Measurements from ENCODE around the gene WDR46. TPM values are rescaled to one million over a fixed set of nuclear protein-coding genes. Genes with fewer than 3 reads are reported as not detected.
"Not testable (repeated sequence)": the region's sequence is repeated elsewhere in the genome, so short reads cannot be mapped to it uniquely, and the experiment has no call there.

WDR46 gene
- total RNA-seq, 1 donor from 2014 or later = 31.1 TPM

DNA sequence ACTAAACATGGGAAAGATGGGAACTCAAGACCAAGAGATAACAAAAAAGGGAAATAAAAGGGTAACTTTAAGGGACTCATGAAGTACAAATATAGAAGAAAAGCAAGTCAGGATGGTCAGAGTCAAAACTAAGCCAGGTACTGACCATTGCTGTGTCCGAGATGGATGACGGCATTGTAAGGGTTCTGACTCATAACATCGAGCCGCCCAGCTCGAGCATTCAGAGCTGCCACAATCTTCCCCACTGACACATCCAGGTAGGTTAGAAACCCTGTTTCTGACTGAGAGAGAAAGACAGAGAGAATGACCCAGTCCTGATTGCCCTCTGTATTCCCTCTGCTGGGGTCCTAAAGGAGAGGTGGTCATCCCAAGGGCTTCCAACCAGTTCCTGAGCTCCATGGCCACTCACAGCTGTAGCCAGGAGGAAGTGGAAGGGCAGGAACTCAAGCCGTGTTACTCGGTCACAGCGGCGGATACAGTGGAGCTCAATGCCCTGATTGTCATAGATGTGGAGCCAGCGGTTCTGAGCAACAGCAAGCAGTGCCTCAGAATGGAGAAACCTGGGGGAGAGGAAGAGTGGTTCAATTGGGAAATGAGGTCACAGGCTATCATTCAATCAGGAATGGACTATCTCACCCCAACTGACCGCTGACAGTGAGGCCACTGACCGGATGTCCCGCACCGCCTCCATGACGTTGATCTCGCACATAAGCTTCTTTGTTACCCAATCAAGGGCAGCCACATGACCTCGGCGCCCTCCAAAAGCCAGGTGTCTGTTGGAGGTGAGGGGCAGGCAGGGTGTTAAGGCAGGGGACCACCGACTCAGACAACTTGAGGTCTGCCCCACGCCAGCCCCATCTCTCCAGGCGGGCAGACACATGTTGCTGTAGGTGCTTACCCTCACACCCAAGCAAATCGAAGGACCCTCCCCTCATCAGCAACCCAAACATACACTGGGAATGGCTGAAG lies 1.8 kb downstream of the WDR46 start:
- H2AFZ ChIP-seq (replicated peaks) = no peak overlapping the region
- H3K79me2 ChIP-seq (ENCODE audit: low read depth) = peaks cover 29% of the 10 kb centered on the region
- H3K27me3 ChIP-seq = no peaks in the 10 kb centered on the region
- H3K36me3 Mint-ChIP-seq = peaks cover 12% of the 10 kb centered on the region
- H4K20me1 ChIP-seq (ENCODE audit: low read depth) = peaks cover 4% of the 10 kb centered on the region
- peaks cover 9% of the 10 kb centered on the region for H3K4me1 ChIP-seq
- H3K4me2 ChIP-seq = no peak overlapping the region
- H3K9me3 Mint-ChIP-seq = no peaks in the 10 kb centered on the region
- peaks cover 31% of the 10 kb centered on the region for H3K4me1 Mint-ChIP-seq
- H3K27ac ChIP-seq = no peak overlapping the region
- H3K9me3 ChIP-seq (ENCODE audit: low read depth) = no peaks in the 10 kb centered on the region
- peaks cover 6% of the 10 kb centered on the region for H3F3A ChIP-seq (ENCODE audit: low read depth)
- H3K9ac ChIP-seq = no peak overlapping the region
- no peak overlapping the region for H3K27ac Mint-ChIP-seq
- H3K27me3 Mint-ChIP-seq (ENCODE audit: insufficient read depth, low read depth) = peaks cover 5% of the 10 kb centered on the region
- H3K4me3 Mint-ChIP-seq = peak overlapping the region; percentile 99
- no peak overlapping the region for H3K4me3 ChIP-seq
- TF ChIP-seq EZH2phosphoT487 (IDR thresholded peaks at IDR 0.05) (no peak), CTCF (IDR thresholded peaks at IDR 0.05) (no peak), EZH2 (IDR thresholded peaks at IDR 0.05) (no peak)
- no peak for DNase-seq (ENCODE audit: low spot score)
- no peaks in the 10 kb centered on the region for H3K36me3 ChIP-seq

DNA sequence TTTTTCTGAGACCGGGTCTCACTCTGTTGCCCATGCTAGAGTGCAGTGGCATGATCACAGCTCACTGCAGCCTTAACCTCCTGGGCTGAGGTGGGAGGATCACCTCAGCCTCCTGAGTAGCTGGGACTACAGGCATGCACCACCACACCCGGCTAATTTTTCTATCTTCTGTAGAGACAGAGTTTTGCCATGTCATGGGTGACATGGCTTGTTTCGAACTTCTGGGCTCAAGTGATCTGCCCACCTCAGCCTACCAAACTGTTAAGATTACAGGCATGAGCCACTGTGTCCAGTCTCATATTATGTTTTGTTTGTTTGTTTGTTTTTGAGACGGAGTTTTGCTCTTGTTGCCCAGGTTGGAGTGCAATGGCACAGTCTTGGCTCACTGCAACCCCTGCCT lies 3.8 kb downstream of the WDR46 start:
- not testable (repeated sequence) for H2AFZ ChIP-seq (replicated peaks); H3K27me3 Mint-ChIP-seq (ENCODE audit: insufficient read depth, low read depth); H3K9me3 ChIP-seq (ENCODE audit: low read depth); H3K27me3 ChIP-seq; H3K27ac Mint-ChIP-seq; H3K9ac ChIP-seq; H4K20me1 ChIP-seq (ENCODE audit: low read depth); H3K4me3 Mint-ChIP-seq; H3K9me3 Mint-ChIP-seq; DNase-seq (ENCODE audit: low spot score); H3F3A ChIP-seq (ENCODE audit: low read depth); H3K4me3 ChIP-seq; H3K4me2 ChIP-seq; H3K4me1 ChIP-seq; H3K36me3 ChIP-seq; H3K27ac ChIP-seq
- Mint-ChIP-seq H3K4me1 (peaks cover 21% of the 10 kb centered on the region), H3K36me3 (peaks cover 12% of the 10 kb centered on the region)
- H3K79me2 ChIP-seq (ENCODE audit: low read depth) = peaks cover 16% of the 10 kb centered on the region

GRCh38 chr6:33280539-33280938 lies 8.5 kb downstream of the WDR46 start:
- H3K27ac ChIP-seq = no peak overlapping the region
- H3K9me3 ChIP-seq (ENCODE audit: low read depth) = no peaks in the 10 kb centered on the region
- H3K9ac ChIP-seq = no peak overlapping the region
- peaks cover 32% of the 10 kb centered on the region for H3F3A ChIP-seq (ENCODE audit: low read depth)
- no peaks in the 10 kb centered on the region for H3K36me3 ChIP-seq
- H2AFZ ChIP-seq (replicated peaks) = no peak overlapping the region
- no peak overlapping the region for H3K4me3 ChIP-seq
- H4K20me1 ChIP-seq (ENCODE audit: low read depth) = peaks cover 33% of the 10 kb centered on the region
- Mint-ChIP-seq H3K36me3 (peaks cover 5% of the 10 kb centered on the region), H3K9me3 (no peaks in the 10 kb centered on the region), H3K27ac (no peak overlapping the region), H3K4me3 (no peak overlapping the region), H3K4me1 (peaks cover 16% of the 10 kb centered on the region), H3K27me3 (ENCODE audit: insufficient read depth, low read depth) (peaks cover 5% of the 10 kb centered on the region)
- H3K4me1 ChIP-seq = peaks cover 11% of the 10 kb centered on the region
- no peak overlapping the region for H3K4me2 ChIP-seq
- TF ChIP-seq EZH2 (IDR thresholded peaks at IDR 0.05) (no peak), EZH2phosphoT487 (IDR thresholded peaks at IDR 0.05) (no peak), CTCF (IDR thresholded peaks at IDR 0.05) (no peak)
- no peak for DNase-seq (ENCODE audit: low spot score)
- no peaks in the 10 kb centered on the region for H3K27me3 ChIP-seq
- H3K79me2 ChIP-seq (ENCODE audit: low read depth) = peaks cover 6% of the 10 kb centered on the region

DNA sequence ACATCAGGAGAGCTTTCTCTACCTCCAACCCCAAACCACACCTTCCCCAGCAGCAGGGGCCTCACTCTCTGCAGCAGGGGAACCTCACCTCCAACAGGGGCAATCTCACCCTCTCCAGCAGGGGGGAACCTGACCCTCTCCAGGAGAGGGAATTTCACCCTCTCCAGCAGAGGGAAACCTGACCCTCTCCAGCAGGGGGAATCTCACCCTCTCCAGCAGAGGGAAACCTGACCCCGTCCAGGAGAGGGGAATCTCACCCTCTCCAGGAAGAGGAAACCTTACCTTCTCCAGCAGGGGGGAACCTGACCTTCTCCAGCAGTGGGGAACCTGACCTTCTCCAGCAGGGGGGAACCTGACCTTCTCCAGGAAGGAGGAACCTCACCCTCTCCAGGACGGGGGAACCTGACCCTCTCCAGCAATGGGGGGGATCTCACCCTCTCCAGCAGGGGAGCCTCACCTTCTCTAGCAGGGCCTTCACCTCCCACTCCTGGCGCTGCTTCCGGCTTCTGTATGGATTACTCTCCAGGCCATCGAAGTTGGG lies 9.0 kb downstream of the WDR46 start:
- no peak overlapping the region for H3K9ac ChIP-seq
- peaks cover 38% of the 10 kb centered on the region for H4K20me1 ChIP-seq (ENCODE audit: low read depth)
- H3K4me2 ChIP-seq = no peak overlapping the region
- no peak overlapping the region for H3K27ac Mint-ChIP-seq
- H3K36me3 Mint-ChIP-seq = peaks cover 5% of the 10 kb centered on the region
- H3K27me3 ChIP-seq = no peaks in the 10 kb centered on the region
- H3K27me3 Mint-ChIP-seq (ENCODE audit: insufficient read depth, low read depth) = peaks cover 5% of the 10 kb centered on the region
- H3K9me3 Mint-ChIP-seq = no peaks in the 10 kb centered on the region
- no peaks in the 10 kb centered on the region for H3K9me3 ChIP-seq (ENCODE audit: low read depth)
- H3K4me3 ChIP-seq = no peak overlapping the region
- no peaks in the 10 kb centered on the region for H3K36me3 ChIP-seq
- no peak overlapping the region for H3K27ac ChIP-seq
- TF ChIP-seq CTCF (IDR thresholded peaks at IDR 0.05) (peak; percentile 52), EZH2phosphoT487 (IDR thresholded peaks at IDR 0.05) (no peak)
- H3K4me1 Mint-ChIP-seq = peaks cover 21% of the 10 kb centered on the region
- peaks cover 37% of the 10 kb centered on the region for H3F3A ChIP-seq (ENCODE audit: low read depth)
- no peak overlapping the region for H2AFZ ChIP-seq (replicated peaks)
- H3K4me3 Mint-ChIP-seq = no peak overlapping the region
- peak; percentile 56 for DNase-seq (ENCODE audit: low spot score)
- peaks cover 16% of the 10 kb centered on the region for H3K4me1 ChIP-seq
- peaks cover 11% of the 10 kb centered on the region for H3K79me2 ChIP-seq (ENCODE audit: low read depth)

All from neural progenitor cell (in vitro differentiated cells).